SK-N-SH (cell line): ENCODE results near the gene COBLL1. TPM values are rescaled to one million over a fixed set of nuclear protein-coding genes. Genes with fewer than 3 reads are reported as not detected.

Source experiments
- CTCF ChIA-PET: fragments of 300-600, 350-600 bp; formaldehyde crosslinking; extraction: SDS; loops from one replicate; lab custom pipeline; 2021; lab: Yijun Ruan, JAX
- POLR2A ChIA-PET: fragments of 350-600 bp; sonication (Branson Sonifier 250); formaldehyde crosslinking; extraction: SDS; loops from one replicate; lab custom pipeline; 2020; ENCODE audit warnings: antibody characterized with exemption, inconsistent platforms; lab: Yijun Ruan, JAX
- DNase-seq: peaks from one replicate; pipeline ENCODE4 v3.0.0; 2012
- H2AFZ ChIP-seq: fragments of 200-600 bp; sonication (generic); 2 replicates; pipeline ENCODE4 v1.8.1; 2016; ENCODE audit warnings: antibody characterized with exemption, mild to moderate bottlenecking, low read depth
- H3F3A ChIP-seq: fragments of 200-600 bp; sonication (generic); replicated peaks from 2 replicates; pipeline ENCODE3; 2016; ENCODE audit warnings: antibody characterized with exemption, mild to moderate bottlenecking; ENCODE audit not compliant: insufficient read depth
- H3K27ac ChIP-seq, 2 experiments: fragments of 200-500 bp in 1 of 2; fragments of 200-600 bp in 1 of 2; sonication (Bioruptor generic) in 1 of 2; sonication (generic), shearing (Covaris generic) in 1 of 2; 2 replicates each; pipeline versions ENCODE4 v1.5.1 to v1.6.1; 2014 to 2016; ENCODE audit warnings: low read depth in 2 of 2, inconsistent platforms in 1 of 2, low read length in 1 of 2, mild to moderate bottlenecking in 1 of 2, mixed read lengths in 1 of 2
- H3K27me3 ChIP-seq: fragments of 200-600 bp; sonication (generic), shearing (Covaris generic); 2 replicates; pipeline ENCODE4 v1.6.1; 2016; ENCODE audit warnings: mixed run types; ENCODE audit not compliant: insufficient read depth
- H3K36me3 ChIP-seq, 2 experiments: fragments of 200-500 bp in 1 of 2; fragments of 200-600 bp in 1 of 2; sonication (Bioruptor generic) in 1 of 2; sonication (generic) in 1 of 2; replicated peaks in 1 of 2; 2 replicates each; pipeline versions ENCODE3 to v1.5.1; 2014 to 2016; ENCODE audit warnings: low read length in 1 of 2, mild to moderate bottlenecking in 1 of 2; ENCODE audit not compliant: insufficient read depth in 2 of 2, control insufficient read depth in 1 of 2
- H3K4me1 ChIP-seq, 2 experiments: fragments of 200-500 bp in 1 of 2; fragments of 200-600 bp in 1 of 2; sonication (Bioruptor generic) in 1 of 2; sonication (generic), shearing (Covaris generic) in 1 of 2; 2 replicates each; pipeline versions ENCODE4 v1.5.1 to v1.6.1; 2014 to 2016; ENCODE audit warnings: low read depth in 1 of 2, low read length in 1 of 2, mixed run types in 1 of 2; ENCODE audit not compliant: insufficient read depth in 2 of 2, control insufficient read depth in 1 of 2
- H3K4me2 ChIP-seq: fragments of 200-600 bp; sonication (generic), shearing (Covaris generic); 2 replicates; pipeline ENCODE4 v1.6.1; 2017; ENCODE audit warnings: mixed run types
- H3K4me3 ChIP-seq, 2 experiments: fragments of 200-500 bp in 1 of 2; fragments of 200-600 bp in 1 of 2; sonication (Bioruptor generic) in 1 of 2; sonication (generic), shearing (Covaris generic) in 1 of 2; 2 replicates each; pipeline versions ENCODE4 v1.5.1 to v1.8.1; 2014 to 2016; ENCODE audit warnings: low read depth in 2 of 2, inconsistent platforms in 1 of 2, low read length in 1 of 2, mild to moderate bottlenecking in 1 of 2, mixed read lengths in 1 of 2, moderate library complexity in 1 of 2
- H3K79me2 ChIP-seq: fragments of 200-600 bp; sonication (generic); 2 replicates; pipeline ENCODE4 v1.8.1; 2017; ENCODE audit warnings: mild to moderate bottlenecking; ENCODE audit not compliant: insufficient read depth
- H3K9ac ChIP-seq: fragments of 200-600 bp; sonication (generic); 2 replicates; pipeline ENCODE4 v1.6.1; 2017; ENCODE audit warnings: mixed run types
- H3K9me2 ChIP-seq: fragments of 200-600 bp; sonication (generic); 2 replicates; pipeline ENCODE4 v1.6.1; 2017; ENCODE audit warnings: mixed run types
- H3K9me3 ChIP-seq: fragments of 200-600 bp; sonication (generic); 2 replicates; pipeline ENCODE4 v1.6.1; 2017; ENCODE audit warnings: mixed run types, mild to moderate bottlenecking, moderate library complexity
- H4K20me1 ChIP-seq: fragments of 200-600 bp; sonication (generic); 2 replicates; pipeline ENCODE4 v1.6.1; 2017; ENCODE audit warnings: mild to moderate bottlenecking, mixed run types; ENCODE audit not compliant: insufficient read depth
- ELF1 ChIP-seq: IDR thresholded peaks from 2 replicates; pipeline ENCODE4 v1.4.0; 2012
- EP300 ChIP-seq, 2 experiments: IDR thresholded peaks; 2 replicates each; pipeline versions ENCODE4 v1.4.0 to v1.6.1; 2012; ENCODE audit warnings: borderline replicate concordance in 1 of 2, low read depth in 1 of 2, low read length in 1 of 2
- FOSL2 ChIP-seq: IDR thresholded peaks from 2 replicates; pipeline ENCODE4 v1.4.0; 2012; ENCODE audit warnings: low read depth, mild to moderate bottlenecking, moderate library complexity, borderline replicate concordance
- GATA2 ChIP-seq: sonication (generic); formaldehyde crosslinking; IDR thresholded peaks from 2 replicates; pipeline ENCODE4 v1.5.0; 2020; ENCODE audit warnings: mild to moderate bottlenecking, missing genetic modification reagents
- JUND ChIP-seq: IDR thresholded peaks from 2 replicates; pipeline ENCODE4 v1.4.0; 2012
- MAX ChIP-seq: IDR thresholded peaks from 2 replicates; pipeline ENCODE4 v1.4.0; 2012; ENCODE audit warnings: low read depth
- MEF2A ChIP-seq: IDR thresholded peaks from 2 replicates; pipeline ENCODE4 v1.4.0; 2012; ENCODE audit warnings: low read depth, borderline replicate concordance
- MXI1 ChIP-seq: IDR thresholded peaks from 2 replicates; pipeline ENCODE4 v1.6.1; 2012; ENCODE audit warnings: mild to moderate bottlenecking, low read depth, low read length, improper control_type of control experiment
- NFIC ChIP-seq: IDR thresholded peaks from 2 replicates; pipeline ENCODE4 v1.4.0; 2012; ENCODE audit warnings: borderline replicate concordance
- NRF1 ChIP-seq: IDR thresholded peaks from 2 replicates; pipeline ENCODE4 v1.6.1; 2012; ENCODE audit warnings: low read depth, mild to moderate bottlenecking, low read length
- PBX3 ChIP-seq: IDR thresholded peaks from 2 replicates; pipeline ENCODE4; 2012
- POLR2AphosphoS5 ChIP-seq: IDR thresholded peaks from 2 replicates; pipeline ENCODE4 v1.6.1; 2012; ENCODE audit warnings: low read depth, low read length
- RAD21 ChIP-seq: IDR thresholded peaks from 2 replicates; pipeline ENCODE4 v1.6.1; 2012; ENCODE audit warnings: mild to moderate bottlenecking, low read length
- RCOR1 ChIP-seq: fragments of 150-350 bp; IDR thresholded peaks from 2 replicates; pipeline ENCODE4 v1.6.1; 2017; ENCODE audit warnings: antibody characterized with exemption, low read length
- REST ChIP-seq: IDR thresholded peaks from 2 replicates; pipeline ENCODE4 v1.6.1; 2012; ENCODE audit warnings: mild to moderate bottlenecking, low read depth, low read length, moderate library complexity
- RFX5 ChIP-seq: IDR thresholded peaks from 2 replicates; pipeline ENCODE4 v1.6.1; 2012; ENCODE audit warnings: mild to moderate bottlenecking, improper control_type of control experiment, low read length
- RXRA ChIP-seq: IDR thresholded peaks from 2 replicates; pipeline ENCODE4 v1.4.0; 2012; ENCODE audit warnings: low read depth, mild to moderate bottlenecking, borderline replicate concordance
- SIN3A ChIP-seq: IDR thresholded peaks from 2 replicates; pipeline ENCODE4 v1.6.1; 2012; ENCODE audit warnings: low read depth, mild to moderate bottlenecking, low read length, moderate library complexity, borderline replicate concordance
- TAF1 ChIP-seq: IDR thresholded peaks from 2 replicates; pipeline ENCODE4 v1.6.1; 2012; ENCODE audit warnings: low read depth, mild to moderate bottlenecking, low read length, moderate library complexity, borderline replicate concordance
- TCF12 ChIP-seq: IDR thresholded peaks from 2 replicates; pipeline ENCODE4 v1.4.0; 2012
- TEAD4 ChIP-seq: IDR thresholded peaks from 2 replicates; pipeline ENCODE4 v1.4.0; 2012; ENCODE audit warnings: mild to moderate bottlenecking, borderline replicate concordance; ENCODE audit not compliant: insufficient read depth
- USF1 ChIP-seq: IDR thresholded peaks from 2 replicates; pipeline ENCODE4 v1.4.0; 2012; ENCODE audit warnings: low read depth, borderline replicate concordance
- WGBS: methylation state at CpG from one replicate; pipeline ENCODE4 v1.1.6; 2017; ENCODE audit warnings: low lambda C conversion rate; 5-methylcytosine and 5-hydroxymethylcytosine counted together
- polyA plus RNA-seq, 3 experiments: library from polyadenylated mRNA; depleted of rRNA; stranded (reverse); fragments of >200 nt; gene quantifications; 2 replicates each; pipeline ENCODE4 v1.2.3, GENCODE V29; 2012

The COBLL1 gene
- polyA plus RNA-seq, 1 of the 3 experiments (the other 2 are of a cell fraction): 3.1 TPM

GRCh38 chr2:164824872-164825271 is 16.8 kb downstream of the COBLL1 start:
- no peak overlapping the region for H2AFZ ChIP-seq
- no peak overlapping the region for H3K9ac ChIP-seq
- TF ChIP-seq PBX3 (peak; percentile 63), RCOR1 (peak; percentile 63; the same call in 1 of the 2 replicates), RAD21 (peak; percentile 38; the same call in 1 of the 2 replicates), GATA2 (CRISPR knock-in tag) (peak; percentile 59; the same call in 1 of the 2 replicates), USF1 (peak; percentile 63; the same call in 1 of the 2 replicates), TAF1 (no peak), RFX5 (no peak), MAX (no peak), FOSL2 (peak; percentile 46; the same call in 1 of the 2 replicates), JUND (peak; percentile 19; the same call in 1 of the 2 replicates), EP300 (IDR thresholded peaks at IDR 0.05; ENCODE audit: borderline replicate concordance in 1 of 2, low read depth in 1 of 2, low read length in 1 of 2) (peak in 1 of 2 experiments; percentile 74; a peak in 1 of 4 replicates), ELF1 (no peak), NRF1 (no peak), NFIC (0 out of 2 replicates have a peak, but pooled peaks have one; percentile 29), TCF12 (peak; percentile 86)
- no peak overlapping the region for H3K4me3 ChIP-seq
- no peaks in the 10 kb centered on the region for H3K9me3 ChIP-seq
- no peaks in the 10 kb centered on the region for H3K36me3 ChIP-seq
- no peak overlapping the region for H3K4me2 ChIP-seq
- peak; percentile 28 for DNase-seq
- peaks cover 8 to 28% of the 10 kb centered on the region in 2 experiments; a peak in 3 of 4 replicates for H3K4me1 ChIP-seq
- peak overlapping the region in 1 of 2 experiments; percentile 58; a peak in 2 of 4 replicates for H3K27ac ChIP-seq
- ChIA-PET POLR2A (no interaction called here), CTCF (interaction anchor here (0.6 kb wide), 1 partner anchor 192 kb away, joined by 3 read pairs; no protein-coding TSS in a partner anchor)
- no peaks in the 10 kb centered on the region for H3F3A ChIP-seq
- no peaks in the 10 kb centered on the region for H4K20me1 ChIP-seq
- H3K79me2 ChIP-seq: peaks cover 35% of the 10 kb centered on the region; the same call in 1 of the 2 replicates
- no peaks in the 10 kb centered on the region for H3K9me2 ChIP-seq
- H3K27me3 ChIP-seq: no peaks in the 10 kb centered on the region

GRCh38 chr2:164823126-164823525 is 18.5 kb downstream of the COBLL1 start:
- Histone ChIP-seq H3K9ac (no peak overlapping the region), H3K36me3 (peaks cover 0 to 3% of the 10 kb centered on the region in 2 experiments), H4K20me1 (no peaks in the 10 kb centered on the region), H3K4me2 (no peak overlapping the region), H3K9me2 (no peaks in the 10 kb centered on the region), H3K27me3 (no peaks in the 10 kb centered on the region), H3K4me1 (peaks cover 8 to 28% of the 10 kb centered on the region in 2 experiments; a peak in 3 of 4 replicates), H3F3A (peaks cover 7% of the 10 kb centered on the region), H3K9me3 (no peaks in the 10 kb centered on the region), H3K27ac (no peak overlapping the region), H3K79me2 (peaks cover 32% of the 10 kb centered on the region; the same call in 1 of the 2 replicates), H3K4me3 (no peak overlapping the region), H2AFZ (no peak overlapping the region)
- 97% methylated on average over 5 of the region's 5 CpGs for WGBS
- POLR2A ChIA-PET: no interaction called here
- no peak for DNase-seq
- CTCF ChIA-PET: no interaction called here
- TF ChIP-seq RXRA (no peak), MEF2A (no peak), SIN3A (no peak), REST (no peak), GATA2 (CRISPR knock-in tag) (no peak), ELF1 (no peak), POLR2AphosphoS5 (no peak), MAX (no peak), RFX5 (no peak), NRF1 (no peak), TEAD4 (no peak), MXI1 (no peak)
